ENCODE measurements around the gene BAIAP2L2.

Gene BAIAP2L2

GRCh38 chr22:38107692-38108515 is 2.6 kb downstream of the BAIAP2L2 start:
- no peak for DNase-seq (ENCODE audit: low read depth in 2 of 2)

GRCh38 chr22:38106814-38107578 is 3.5 kb downstream of the BAIAP2L2 start:
- DNase-seq (ENCODE audit: low read depth in 2 of 2), result no peak

GRCh38 chr22:38104084-38104483 is 6.4 kb downstream of the BAIAP2L2 start:
- DNase-seq (ENCODE audit: low read depth in 2 of 2), result no peak

- DNase-seq (ENCODE audit: low read depth in 2 of 2), result no peak
These were observed 6.8 kb downstream of the BAIAP2L2 start for GRCh38 chr22:38103641-38104040.

GRCh38 chr22:38098410-38099249 is 11.9 kb downstream of the BAIAP2L2 start:
- DNase-seq (ENCODE audit: low read depth in 2 of 2), result no peak

GRCh38 chr22:38097557-38098409 is 12.7 kb downstream of the BAIAP2L2 start:
- no peak for DNase-seq (ENCODE audit: low read depth in 2 of 2)

GRCh38 chr22:38097058-38097457 is 13.4 kb downstream of the BAIAP2L2 start:
- no peak for DNase-seq (ENCODE audit: low read depth in 2 of 2)

- DNase-seq (ENCODE audit: low read depth in 2 of 2), result no peak
These were observed 21.0 kb downstream of the BAIAP2L2 start for GRCh38 chr22:38089474-38089851.

- no peak for DNase-seq (ENCODE audit: low read depth in 2 of 2)
These were observed 21.6 kb downstream of the BAIAP2L2 start for GRCh38 chr22:38088629-38089473.

GRCh38 chr22:38087855-38088254 is 22.6 kb downstream of the BAIAP2L2 start:
- DNase-seq (ENCODE audit: low read depth in 2 of 2), result no peak

- no peak for DNase-seq (ENCODE audit: low read depth in 2 of 2)
These were observed 23.5 kb downstream of the BAIAP2L2 start for GRCh38 chr22:38086942-38087341.

GRCh38 chr22:38086001-38086845 is 24.3 kb downstream of the BAIAP2L2 start:
- no peak for DNase-seq (ENCODE audit: low read depth in 2 of 2)

- DNase-seq (ENCODE audit: low read depth in 2 of 2), result no peak
These were observed 25.0 kb downstream of the BAIAP2L2 start for GRCh38 chr22:38085501-38085900.

- no peak for DNase-seq (ENCODE audit: low read depth in 2 of 2)
These were observed 25.4 kb downstream of the BAIAP2L2 start for GRCh38 chr22:38085056-38085455.

GRCh38 chr22:38083931-38084631 is 26.4 kb downstream of the BAIAP2L2 start, which contains the start of gene SLC16A8:
TSS of gene SLC16A8 (minus strand) at chr22:38084184. CDS start at chr22:38082873, 1,311 bp downstream.
- no peak for DNase-seq (ENCODE audit: low read depth in 2 of 2)

- no peak for DNase-seq (ENCODE audit: low read depth in 2 of 2)
These were observed 27.3 kb downstream of the BAIAP2L2 start for GRCh38 chr22:38082986-38083710.

GRCh38 chr22:38081941-38082828 is 28.3 kb downstream of the BAIAP2L2 start:
- no peak for DNase-seq (ENCODE audit: low read depth in 2 of 2)
